C4-2B (cell line): ENCODE data around the gene HNRNPA2B1.

Experiments
- CTCF ChIP-seq: fragments of 450-650 bp; conservative IDR thresholded peaks from 2 replicates; pipeline ENCODE4 v1.5.1; 2017; ENCODE audit warnings: mild to moderate bottlenecking
- ZFX ChIP-seq: fragments of 450-650 bp; IDR thresholded peaks from 2 replicates; pipeline ENCODE4 v1.6.1; 2017

- no peak for TF ChIP-seq CTCF
- no peak for TF ChIP-seq ZFX
Observed at GRCh38 chr7:26141077-26141476, 59.5 kb downstream of the HNRNPA2B1 start.
